OCI-LY7 (cell line): ENCODE measurements around the gene TESK1.

Source experiments
- EZH2phosphoT487 ChIP-seq: fragments of 200-600 bp; sonication (generic); IDR thresholded peaks from 2 replicates; pipeline ENCODE4 v1.6.1; 2018; ENCODE audit warnings: low read depth, borderline replicate concordance, mild to moderate bottlenecking, mixed run types, antibody characterized with exemption, low read length, moderate library complexity, mixed read lengths
- TF ChIP-seq, protein P1 (sequence below): fragments of 200-600 bp; sonication (generic); conservative IDR thresholded peaks from 2 replicates; pipeline ENCODE4 v1.5.1; 2014; ENCODE audit warnings: mild to moderate bottlenecking, antibody characterized with exemption, low read length, moderate library complexity, mixed read lengths

DNA sequence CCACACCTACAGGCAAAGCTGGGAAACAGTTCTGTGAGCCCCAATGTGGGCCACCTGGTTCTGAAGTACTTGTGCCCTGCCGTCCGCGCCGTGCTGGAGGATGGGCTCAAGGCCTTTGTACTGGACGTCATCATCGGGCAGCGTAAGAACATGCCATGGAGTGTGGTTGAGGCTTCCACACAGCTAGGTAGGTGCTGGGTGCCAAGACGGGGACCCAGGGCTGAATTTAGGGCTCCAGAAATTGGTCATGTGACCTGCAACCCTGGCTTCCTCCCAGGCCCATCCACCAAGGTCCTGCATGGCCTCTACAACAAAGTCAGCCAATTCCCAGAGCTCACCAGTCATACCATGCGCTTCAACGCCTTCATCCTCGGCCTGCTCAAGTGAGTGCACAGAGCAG lies 46.9 kb upstream of the TESK1 start:
- TF ChIP-seq, protein P1, sequence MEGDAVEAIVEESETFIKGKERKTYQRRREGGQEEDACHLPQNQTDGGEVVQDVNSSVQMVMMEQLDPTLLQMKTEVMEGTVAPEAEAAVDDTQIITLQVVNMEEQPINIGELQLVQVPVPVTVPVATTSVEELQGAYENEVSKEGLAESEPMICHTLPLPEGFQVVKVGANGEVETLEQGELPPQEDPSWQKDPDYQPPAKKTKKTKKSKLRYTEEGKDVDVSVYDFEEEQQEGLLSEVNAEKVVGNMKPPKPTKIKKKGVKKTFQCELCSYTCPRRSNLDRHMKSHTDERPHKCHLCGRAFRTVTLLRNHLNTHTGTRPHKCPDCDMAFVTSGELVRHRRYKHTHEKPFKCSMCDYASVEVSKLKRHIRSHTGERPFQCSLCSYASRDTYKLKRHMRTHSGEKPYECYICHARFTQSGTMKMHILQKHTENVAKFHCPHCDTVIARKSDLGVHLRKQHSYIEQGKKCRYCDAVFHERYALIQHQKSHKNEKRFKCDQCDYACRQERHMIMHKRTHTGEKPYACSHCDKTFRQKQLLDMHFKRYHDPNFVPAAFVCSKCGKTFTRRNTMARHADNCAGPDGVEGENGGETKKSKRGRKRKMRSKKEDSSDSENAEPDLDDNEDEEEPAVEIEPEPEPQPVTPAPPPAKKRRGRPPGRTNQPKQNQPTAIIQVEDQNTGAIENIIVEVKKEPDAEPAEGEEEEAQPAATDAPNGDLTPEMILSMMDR, result no peak
- TF ChIP-seq EZH2phosphoT487, result no peak
